ENCODE measurements around the gene MOB3B.

DNA sequence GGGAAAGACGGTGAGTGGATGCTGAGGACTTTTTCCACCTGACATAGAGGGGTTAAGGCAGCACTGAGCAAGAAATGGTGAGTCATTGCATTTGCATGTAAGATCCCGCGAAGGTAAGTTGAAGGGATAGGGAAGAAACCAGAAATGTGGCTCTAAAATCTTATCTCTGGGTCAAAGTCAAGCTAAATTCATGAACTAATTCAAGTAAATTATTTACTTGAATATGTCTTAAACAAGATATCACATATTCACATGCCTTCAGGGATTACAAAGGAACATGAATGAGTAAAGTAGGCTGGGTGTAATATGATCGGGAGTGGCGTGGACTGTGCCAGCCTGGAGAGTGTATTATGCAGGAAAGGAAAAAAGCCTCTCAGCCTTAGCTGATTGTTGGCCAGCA, 158.2 kb downstream of the MOB3B start:
- TF ChIP-seq, protein P1, sequence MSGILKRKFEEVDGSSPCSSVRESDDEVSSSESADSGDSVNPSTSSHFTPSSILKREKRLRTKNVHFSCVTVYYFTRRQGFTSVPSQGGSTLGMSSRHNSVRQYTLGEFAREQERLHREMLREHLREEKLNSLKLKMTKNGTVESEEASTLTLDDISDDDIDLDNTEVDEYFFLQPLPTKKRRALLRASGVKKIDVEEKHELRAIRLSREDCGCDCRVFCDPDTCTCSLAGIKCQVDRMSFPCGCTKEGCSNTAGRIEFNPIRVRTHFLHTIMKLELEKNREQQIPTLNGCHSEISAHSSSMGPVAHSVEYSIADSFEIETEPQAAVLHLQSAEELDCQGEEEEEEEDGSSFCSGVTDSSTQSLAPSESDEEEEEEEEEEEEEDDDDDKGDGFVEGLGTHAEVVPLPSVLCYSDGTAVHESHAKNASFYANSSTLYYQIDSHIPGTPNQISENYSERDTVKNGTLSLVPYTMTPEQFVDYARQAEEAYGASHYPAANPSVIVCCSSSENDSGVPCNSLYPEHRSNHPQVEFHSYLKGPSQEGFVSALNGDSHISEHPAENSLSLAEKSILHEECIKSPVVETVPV (CRISPR knock-in tag; IDR thresholded peaks at IDR 0.05) = no peak
- TF ChIP-seq, protein P2, sequence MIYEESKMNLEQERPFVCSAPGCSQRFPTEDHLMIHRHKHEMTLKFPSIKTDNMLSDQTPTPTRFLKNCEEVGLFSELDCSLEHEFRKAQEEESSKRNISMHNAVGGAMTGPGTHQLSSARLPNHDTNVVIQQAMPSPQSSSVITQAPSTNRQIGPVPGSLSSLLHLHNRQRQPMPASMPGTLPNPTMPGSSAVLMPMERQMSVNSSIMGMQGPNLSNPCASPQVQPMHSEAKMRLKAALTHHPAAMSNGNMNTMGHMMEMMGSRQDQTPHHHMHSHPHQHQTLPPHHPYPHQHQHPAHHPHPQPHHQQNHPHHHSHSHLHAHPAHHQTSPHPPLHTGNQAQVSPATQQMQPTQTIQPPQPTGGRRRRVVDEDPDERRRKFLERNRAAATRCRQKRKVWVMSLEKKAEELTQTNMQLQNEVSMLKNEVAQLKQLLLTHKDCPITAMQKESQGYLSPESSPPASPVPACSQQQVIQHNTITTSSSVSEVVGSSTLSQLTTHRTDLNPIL (CRISPR knock-in tag; IDR thresholded peaks at IDR 0.05; ENCODE audit: low read depth) = no peak
- TF ChIP-seq ZFP3 (CRISPR knock-in tag; IDR thresholded peaks at IDR 0.05) (no peak), CSDC2 (CRISPR knock-in tag; IDR thresholded peaks at IDR 0.05) (no peak), GLIS3 (CRISPR knock-in tag; IDR thresholded peaks at IDR 0.05) (no peak), ISL1 (CRISPR knock-in tag; IDR thresholded peaks at IDR 0.05) (no peak), RARB (CRISPR knock-in tag; IDR thresholded peaks at IDR 0.05) (no peak), ZNF8 (CRISPR knock-in tag; IDR thresholded peaks at IDR 0.05) (no peak), ESRRG (CRISPR knock-in tag; IDR thresholded peaks at IDR 0.05) (no peak), BACH2 (CRISPR knock-in tag; IDR thresholded peaks at IDR 0.05; ENCODE audit: borderline replicate concordance) (no peak), SNAI2 (CRISPR knock-in tag; IDR thresholded peaks at IDR 0.05) (no peak), ARNTL (CRISPR knock-in tag; IDR thresholded peaks at IDR 0.05; ENCODE audit: borderline replicate concordance, low read depth) (no peak)
- TF ChIP-seq, protein P3, sequence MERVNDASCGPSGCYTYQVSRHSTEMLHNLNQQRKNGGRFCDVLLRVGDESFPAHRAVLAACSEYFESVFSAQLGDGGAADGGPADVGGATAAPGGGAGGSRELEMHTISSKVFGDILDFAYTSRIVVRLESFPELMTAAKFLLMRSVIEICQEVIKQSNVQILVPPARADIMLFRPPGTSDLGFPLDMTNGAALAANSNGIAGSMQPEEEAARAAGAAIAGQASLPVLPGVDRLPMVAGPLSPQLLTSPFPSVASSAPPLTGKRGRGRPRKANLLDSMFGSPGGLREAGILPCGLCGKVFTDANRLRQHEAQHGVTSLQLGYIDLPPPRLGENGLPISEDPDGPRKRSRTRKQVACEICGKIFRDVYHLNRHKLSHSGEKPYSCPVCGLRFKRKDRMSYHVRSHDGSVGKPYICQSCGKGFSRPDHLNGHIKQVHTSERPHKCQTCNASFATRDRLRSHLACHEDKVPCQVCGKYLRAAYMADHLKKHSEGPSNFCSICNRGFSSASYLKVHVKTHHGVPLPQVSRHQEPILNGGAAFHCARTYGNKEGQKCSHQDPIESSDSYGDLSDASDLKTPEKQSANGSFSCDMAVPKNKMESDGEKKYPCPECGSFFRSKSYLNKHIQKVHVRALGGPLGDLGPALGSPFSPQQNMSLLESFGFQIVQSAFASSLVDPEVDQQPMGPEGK (CRISPR knock-in tag; IDR thresholded peaks at IDR 0.05; ENCODE audit: borderline replicate concordance) = no peak
- TF ChIP-seq, protein P4, sequence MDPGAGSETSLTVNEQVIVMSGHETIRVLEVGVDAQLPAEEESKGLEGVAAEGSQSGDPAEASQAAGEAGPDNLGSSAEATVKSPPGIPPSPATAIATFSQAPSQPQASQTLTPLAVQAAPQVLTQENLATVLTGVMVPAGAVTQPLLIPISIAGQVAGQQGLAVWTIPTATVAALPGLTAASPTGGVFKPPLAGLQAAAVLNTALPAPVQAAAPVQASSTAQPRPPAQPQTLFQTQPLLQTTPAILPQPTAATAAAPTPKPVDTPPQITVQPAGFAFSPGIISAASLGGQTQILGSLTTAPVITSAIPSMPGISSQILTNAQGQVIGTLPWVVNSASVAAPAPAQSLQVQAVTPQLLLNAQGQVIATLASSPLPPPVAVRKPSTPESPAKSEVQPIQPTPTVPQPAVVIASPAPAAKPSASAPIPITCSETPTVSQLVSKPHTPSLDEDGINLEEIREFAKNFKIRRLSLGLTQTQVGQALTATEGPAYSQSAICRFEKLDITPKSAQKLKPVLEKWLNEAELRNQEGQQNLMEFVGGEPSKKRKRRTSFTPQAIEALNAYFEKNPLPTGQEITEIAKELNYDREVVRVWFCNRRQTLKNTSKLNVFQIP (CRISPR knock-in tag; IDR thresholded peaks at IDR 0.05; ENCODE audit: borderline replicate concordance, low read depth) = no peak

All from SK-N-SH treated with all-trans-retinoic acid at 6 μM for 48 hours (cell line).